Natural killer cell (primary cell): ENCODE results near the gene TPSAB1. TPM values are rescaled to one million over a fixed set of nuclear protein-coding genes. Genes with fewer than 3 reads are reported as not detected.

ENCODE experiments used
- ATAC-seq, 3 donors: fragments of 150-1000 bp in 2 of 3; fragments of 200-7000 bp in 1 of 3; cut with Tn5 transposase; 1 replicate in 1 of 3; 2 replicates in 2 of 3; pipeline ENCODE4 v1.10.0; 2021; ENCODE audit warnings: mild to moderate bottlenecking in 2 of 3, moderate library complexity in 2 of 3
- DNase-seq, 2 donors: peaks; one replicate each; pipeline versions ENCODE4 v3.0.0 to v3.0.0-alpha.2; 2013 to 2021; ENCODE audit warnings: mixed read lengths in 1 of 2
- H3K27ac ChIP-seq: one replicate; pipeline ENCODE4 v1.5.1; 2013; ENCODE audit warnings: mild to moderate bottlenecking, low read length
- H3K27me3 ChIP-seq: one replicate; pipeline ENCODE4 v1.6.1; 2013; ENCODE audit warnings: low read length; ENCODE audit not compliant: control insufficient read depth, insufficient read depth
- H3K36me3 ChIP-seq: one replicate; pipeline ENCODE4 v1.6.1; 2013; ENCODE audit warnings: low read length; ENCODE audit not compliant: control insufficient read depth, insufficient read depth
- H3K4me1 ChIP-seq: one replicate; pipeline ENCODE4 v1.6.1; 2013; ENCODE audit warnings: low read length; ENCODE audit not compliant: control insufficient read depth, insufficient read depth
- H3K4me3 ChIP-seq: one replicate; pipeline ENCODE4 v1.5.1; 2013; ENCODE audit warnings: low read length
- H3K9me3 ChIP-seq: one replicate; pipeline ENCODE4 v1.6.1; 2013; ENCODE audit warnings: low read length; ENCODE audit not compliant: control insufficient read depth, insufficient read depth
- H3K27ac Mint-ChIP-seq, 2 donors: one replicate each; pipeline ENCODE4 v1.8.0; 2022; ENCODE audit warnings: mild to moderate bottlenecking in 2 of 2, mixed read lengths in 2 of 2, moderate library complexity in 1 of 2
- H3K27me3 Mint-ChIP-seq, 2 donors: one replicate each; pipeline ENCODE4 v1.8.0; 2022; ENCODE audit warnings: low read depth in 2 of 2, mixed read lengths in 2 of 2
- H3K36me3 Mint-ChIP-seq: one replicate; pipeline ENCODE4 v1.8.0; 2022; ENCODE audit warnings: mixed read lengths
- H3K4me1 Mint-ChIP-seq, 2 donors: one replicate each; pipeline ENCODE4 v1.8.0; 2022; ENCODE audit warnings: mixed read lengths in 2 of 2
- H3K4me3 Mint-ChIP-seq: one replicate; pipeline ENCODE4 v1.8.0; 2022; ENCODE audit warnings: mild to moderate bottlenecking, moderate library complexity, mixed read lengths
- H3K9me3 Mint-ChIP-seq, 2 donors: one replicate each; pipeline ENCODE4 v1.8.0; 2022; ENCODE audit warnings: mixed read lengths in 2 of 2
- WGBS: methylation state at CpG from one replicate; pipeline ENCODE4 v1.1.7; 2013; ENCODE audit warnings: missing lambda C conversion rate; ENCODE audit not compliant: insufficient coverage; 5-methylcytosine and 5-hydroxymethylcytosine counted together
- intact Hi-C: fragments of 100-400 bp; cut with micrococcal nuclease; formaldehyde crosslinking; loops from one replicate; pipeline ENCODE4 v1.14.2; 2022
- total RNA-seq, 4 donors: library from RNA; stranded (reverse); fragments of 120-200 nt in 1 of 4; gene quantifications; one replicate each; pipeline versions ENCODE4 v1.2.3 to v1.2.4, GENCODE V29; 2013 to 2022
- TF ChIP-seq, protein P1 (sequence below): fragments of 200-600 bp; IDR thresholded peaks from one replicate; pipeline ENCODE4 v1.8.0; 2022; ENCODE audit warnings: antibody characterized with exemption

Gene TPSAB1
- total RNA-seq, 3 donors from 2014 or later (not counting 1 experiment from before 2014, with no cell fraction given) = 0.82 to 13.4 TPM; not detected in 1

DNA sequence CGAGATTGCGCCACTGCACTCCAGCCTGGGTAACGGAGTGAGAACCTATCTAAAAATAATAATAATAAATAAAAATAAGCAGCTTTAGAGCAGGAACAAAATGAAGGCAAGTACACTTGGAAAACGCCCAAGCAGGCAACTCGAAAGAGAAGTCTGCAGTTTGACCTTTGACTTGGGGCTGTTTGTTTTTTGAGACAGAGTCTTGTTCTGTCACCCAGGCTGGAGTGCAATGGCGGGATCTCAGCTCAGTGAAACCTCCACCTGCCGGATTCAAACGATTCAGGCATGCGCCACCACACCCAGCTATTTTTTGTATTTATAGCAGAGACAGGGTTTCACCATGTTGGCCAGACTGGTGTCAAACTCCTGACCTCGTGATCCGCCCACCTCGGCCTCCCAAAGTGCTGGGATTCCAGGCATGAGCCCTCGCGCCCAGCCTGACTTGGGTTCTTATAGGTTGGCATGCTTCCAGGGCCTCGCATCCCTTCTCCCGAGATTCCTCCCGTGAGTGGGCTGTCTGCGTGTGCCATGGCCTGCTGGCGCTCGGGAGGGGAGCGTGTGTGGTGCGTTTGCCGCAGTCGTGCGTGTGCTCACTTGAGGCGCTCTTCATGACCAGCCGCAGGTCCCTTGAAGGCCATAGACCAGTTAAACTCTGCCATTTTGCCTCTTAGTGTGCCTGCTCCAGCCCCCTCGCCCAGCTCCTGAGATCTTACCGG is 50.5 kb downstream of the TPSAB1 start:
- H3K4me3 Mint-ChIP-seq = no peak overlapping the region
- no peaks in the 10 kb centered on the region for H3K4me1 Mint-ChIP-seq
- Histone ChIP-seq H3K4me3 (no peak overlapping the region), H3K4me1 (peaks cover 5% of the 10 kb centered on the region), H3K27ac (no peak overlapping the region), H3K9me3 (no peaks in the 10 kb centered on the region), H3K27me3 (peaks cover 8% of the 10 kb centered on the region), H3K36me3 (no peaks in the 10 kb centered on the region)
- ATAC-seq (no peak), DNase-seq (no peak)
- peaks cover 33 to 42% of the 10 kb centered on the region in 2 donors for H3K27me3 Mint-ChIP-seq
- H3K36me3 Mint-ChIP-seq = no peaks in the 10 kb centered on the region
- TF ChIP-seq, protein P1, sequence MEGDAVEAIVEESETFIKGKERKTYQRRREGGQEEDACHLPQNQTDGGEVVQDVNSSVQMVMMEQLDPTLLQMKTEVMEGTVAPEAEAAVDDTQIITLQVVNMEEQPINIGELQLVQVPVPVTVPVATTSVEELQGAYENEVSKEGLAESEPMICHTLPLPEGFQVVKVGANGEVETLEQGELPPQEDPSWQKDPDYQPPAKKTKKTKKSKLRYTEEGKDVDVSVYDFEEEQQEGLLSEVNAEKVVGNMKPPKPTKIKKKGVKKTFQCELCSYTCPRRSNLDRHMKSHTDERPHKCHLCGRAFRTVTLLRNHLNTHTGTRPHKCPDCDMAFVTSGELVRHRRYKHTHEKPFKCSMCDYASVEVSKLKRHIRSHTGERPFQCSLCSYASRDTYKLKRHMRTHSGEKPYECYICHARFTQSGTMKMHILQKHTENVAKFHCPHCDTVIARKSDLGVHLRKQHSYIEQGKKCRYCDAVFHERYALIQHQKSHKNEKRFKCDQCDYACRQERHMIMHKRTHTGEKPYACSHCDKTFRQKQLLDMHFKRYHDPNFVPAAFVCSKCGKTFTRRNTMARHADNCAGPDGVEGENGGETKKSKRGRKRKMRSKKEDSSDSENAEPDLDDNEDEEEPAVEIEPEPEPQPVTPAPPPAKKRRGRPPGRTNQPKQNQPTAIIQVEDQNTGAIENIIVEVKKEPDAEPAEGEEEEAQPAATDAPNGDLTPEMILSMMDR = no peak
- no peak overlapping the region for H3K27ac Mint-ChIP-seq
- WGBS = 81% methylated on average over 26 of the region's 29 CpGs
- intact Hi-C loops = no loop called here
- no peaks in the 10 kb centered on the region for H3K9me3 Mint-ChIP-seq

DNA sequence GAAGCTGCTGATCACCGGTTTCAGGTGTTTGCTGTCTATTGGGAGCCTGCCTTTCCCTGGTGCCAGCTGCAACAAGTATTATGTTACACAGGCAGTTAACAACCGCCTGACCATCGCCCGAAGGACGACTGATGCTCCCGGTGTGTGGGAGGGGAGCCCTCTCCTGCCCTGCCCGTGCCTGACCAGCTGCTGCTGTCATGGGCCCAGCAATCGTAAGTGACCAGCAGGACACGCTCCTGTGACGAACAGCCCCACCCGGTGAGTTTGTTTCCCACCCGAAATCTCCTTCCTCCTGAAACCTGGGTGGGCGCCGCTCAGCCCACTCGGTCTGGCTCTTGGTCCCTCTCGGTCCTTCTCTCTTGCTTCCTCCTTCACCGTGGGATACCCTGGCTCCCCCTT is 51.1 kb downstream of the TPSAB1 start:
- H3K36me3 Mint-ChIP-seq = no peaks in the 10 kb centered on the region
- Histone ChIP-seq H3K27ac (no peak overlapping the region), H3K36me3 (no peaks in the 10 kb centered on the region), H3K9me3 (no peaks in the 10 kb centered on the region), H3K27me3 (peaks cover 8% of the 10 kb centered on the region), H3K4me3 (no peak overlapping the region), H3K4me1 (peaks cover 5% of the 10 kb centered on the region)
- no peaks in the 10 kb centered on the region for H3K9me3 Mint-ChIP-seq
- H3K4me1 Mint-ChIP-seq = no peaks in the 10 kb centered on the region
- no peak overlapping the region for H3K27ac Mint-ChIP-seq
- intact Hi-C loops = no loop called here
- no peak overlapping the region for H3K4me3 Mint-ChIP-seq
- 64% methylated on average over 17 of the region's 17 CpGs for WGBS
- H3K27me3 Mint-ChIP-seq = peaks cover 33 to 42% of the 10 kb centered on the region in 2 donors
- TF ChIP-seq, protein P1 = no peak
- DNase-seq = no peak
- no peak for ATAC-seq

Other genes with a start within 250 kb of the TPSAB1 start
- gene SSTR5, start 168.0 kb upstream of the TPSAB1 start, total RNA-seq = not detected
- not detected for gene C1QTNF8, start 144.5 kb upstream of the TPSAB1 start, total RNA-seq
- 1 to 10 TPM; 1.1 to 1.5 (median 1.3) TPM for gene CACNA1H, start 87.6 kb upstream of the TPSAB1 start, total RNA-seq
- under 1 TPM in 1 of 3 donors, not detected in 2; 0.40 TPM for gene TPSG1, start 15.4 kb upstream of the TPSAB1 start, total RNA-seq
- gene TPSB2, start 10.5 kb upstream of the TPSAB1 start, total RNA-seq = 10 to 100 TPM in 1 of 3 donors, not detected in 2; 12.6 TPM
- gene TPSD1, start 15.4 kb downstream of the TPSAB1 start, total RNA-seq = 1 to 10 TPM in 1 of 3 donors, not detected in 2; 3.2 TPM
- gene UBE2I, start 68.9 kb downstream of the TPSAB1 start, total RNA-seq = 100 to 1,000 TPM; 367 to 412 (median 383) TPM
- 10 to 100 TPM; 17.7 to 21.7 (median 19.9) TPM for gene BAIAP3, start 92.9 kb downstream of the TPSAB1 start, total RNA-seq
- gene TSR3, start 111.2 kb downstream of the TPSAB1 start, total RNA-seq = 10 to 100 TPM; 29.4 to 34.7 (median 29.7) TPM
- gene GNPTG, start 111.2 kb downstream of the TPSAB1 start, total RNA-seq = 10 to 100 TPM; 58.7 to 65.9 (median 62.0) TPM
- 100 to 1,000 TPM; 114 to 130 (median 127) TPM for gene UNKL, start 174.0 kb downstream of the TPSAB1 start, total RNA-seq
- gene UQCC4, start 180.0 kb downstream of the TPSAB1 start, total RNA-seq = 10 to 100 TPM; 10.9 to 13.6 (median 11.5) TPM
- gene PERCC1, start 190.4 kb downstream of the TPSAB1 start, total RNA-seq = under 1 TPM; 0.68 to 0.96 (median 0.83) TPM
- gene CCDC154, start 203.9 kb downstream of the TPSAB1 start, total RNA-seq = 1 to 10 TPM in 2 of 3 donors, under 1 TPM in 1; 0.88 to 1.8 (median 1.6) TPM
- 100 to 1,000 TPM; 117 to 125 (median 118) TPM for gene CLCN7, start 234.3 kb downstream of the TPSAB1 start, total RNA-seq
- gene PTX4, start 248.2 kb downstream of the TPSAB1 start, total RNA-seq = under 1 TPM in 1 of 3 donors, not detected in 2; 0.31 TPM